Measurements from ENCODE around the gene CPNE7.
"Not testable (repeated sequence)": the region's sequence is repeated elsewhere in the genome, so short reads cannot be mapped to it uniquely, and the experiment has no call there.

The CPNE7 gene

DNA sequence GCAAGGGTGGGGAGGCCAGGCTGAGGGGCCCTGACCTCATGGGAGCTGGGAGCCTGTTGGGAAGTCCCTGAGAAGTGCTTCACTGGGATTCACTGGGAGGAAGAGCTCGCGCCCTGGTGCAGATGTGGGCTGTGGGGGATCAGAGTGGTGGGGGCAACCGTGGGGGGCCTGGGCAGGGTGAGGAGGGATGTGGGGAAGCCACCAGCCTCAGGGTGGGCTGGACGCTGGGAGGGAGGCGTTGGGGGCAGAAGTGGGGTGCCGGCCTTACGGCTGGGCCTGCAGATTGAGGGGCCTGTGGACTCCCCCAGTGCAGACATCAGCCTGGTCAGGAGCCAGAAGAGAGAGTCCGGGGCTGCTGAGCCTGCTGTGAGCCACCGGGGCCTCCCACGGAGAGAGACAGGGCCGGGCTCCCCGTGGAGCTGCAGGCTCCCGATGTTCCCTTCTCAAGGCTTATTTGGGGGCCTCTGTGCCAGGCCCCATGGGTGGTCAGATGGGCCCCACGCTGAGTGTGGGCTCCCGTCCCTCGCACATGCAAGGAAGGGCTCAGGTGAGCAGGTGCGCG lies 45.7 kb downstream of the CPNE7 start:
- no peak for DNase-seq

DNA sequence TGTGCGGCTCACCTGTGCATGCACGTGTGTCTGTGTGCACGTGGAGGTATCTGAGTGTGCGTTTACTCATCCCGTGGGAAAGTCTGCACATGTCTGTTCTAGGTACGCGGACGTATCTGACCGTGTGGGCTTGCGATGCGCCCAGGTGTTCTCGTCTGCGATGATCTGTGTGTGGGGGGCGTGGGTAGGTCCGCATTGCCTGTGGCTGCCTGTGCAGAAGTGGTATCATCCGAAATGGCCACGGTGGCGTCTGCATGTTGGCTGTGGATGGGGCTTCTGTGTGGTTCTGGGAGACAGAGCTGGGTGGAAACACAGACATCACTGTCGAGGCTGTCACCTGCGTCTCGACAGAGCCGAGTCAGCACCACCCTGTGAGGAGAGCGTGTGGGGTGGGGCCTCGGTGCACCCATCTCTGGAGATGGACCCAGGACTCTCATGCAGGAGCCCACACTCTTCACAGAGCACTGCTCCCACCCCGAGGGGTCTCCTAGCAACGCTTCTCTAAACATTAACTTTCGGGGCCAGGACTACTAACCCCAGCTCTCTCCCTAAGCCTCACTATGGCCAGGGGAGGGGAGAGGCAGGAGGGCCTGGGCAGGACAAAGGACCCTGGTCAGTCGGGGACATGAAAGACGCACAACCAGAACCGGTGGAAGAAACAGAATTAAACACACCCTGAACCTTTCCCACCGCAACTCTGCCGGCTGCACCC lies 46.3 kb downstream of the CPNE7 start:
- DNase-seq: no peak

DNA sequence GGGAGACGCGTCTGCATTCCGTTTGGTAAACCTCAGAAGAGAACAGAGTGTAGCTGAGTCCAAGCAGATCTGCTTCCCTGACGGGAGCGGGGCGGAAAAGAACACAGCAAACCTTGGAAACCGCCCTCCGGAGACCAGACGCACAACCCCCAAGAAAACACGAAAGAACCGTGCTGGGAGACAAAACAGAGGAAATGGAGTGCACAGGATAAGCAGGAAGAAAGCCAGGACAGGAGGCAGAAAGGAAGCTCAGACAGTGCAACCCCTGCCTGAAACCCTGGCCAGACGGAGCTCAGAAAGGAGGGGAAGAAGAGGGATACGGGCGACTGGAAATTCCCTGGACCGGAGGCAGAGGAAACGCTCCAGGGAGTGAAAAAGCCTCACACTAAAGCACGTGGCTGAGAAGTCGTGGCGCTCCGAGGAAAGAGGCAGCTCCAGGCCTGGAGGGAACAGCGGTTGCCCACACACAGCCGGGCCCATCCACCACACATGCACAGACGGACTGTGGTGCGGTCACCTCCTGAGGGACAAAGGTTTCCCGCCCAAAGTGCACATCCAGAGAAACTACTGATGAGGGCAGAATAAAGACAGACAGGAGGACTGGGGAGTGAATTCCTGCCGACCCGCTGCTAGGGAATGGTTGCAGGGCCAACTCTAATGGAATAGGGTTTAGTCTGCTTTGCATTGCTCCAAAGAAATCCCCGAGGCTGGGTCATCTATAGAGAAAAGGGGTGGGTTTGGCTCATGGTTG lies 48.1 kb downstream of the CPNE7 start:
- no peak for DNase-seq

GRCh38 chr16:89624777-89625761 lies 49.5 kb downstream of the CPNE7 start:
- DNase-seq: no peak

- DNase-seq: no peak
Observed at GRCh38 chr16:89629827-89630610, 54.5 kb downstream of the CPNE7 start.

- no peak for DNase-seq
Observed at GRCh38 chr16:89633064-89633631, 57.6 kb downstream of the CPNE7 start.

DNA sequence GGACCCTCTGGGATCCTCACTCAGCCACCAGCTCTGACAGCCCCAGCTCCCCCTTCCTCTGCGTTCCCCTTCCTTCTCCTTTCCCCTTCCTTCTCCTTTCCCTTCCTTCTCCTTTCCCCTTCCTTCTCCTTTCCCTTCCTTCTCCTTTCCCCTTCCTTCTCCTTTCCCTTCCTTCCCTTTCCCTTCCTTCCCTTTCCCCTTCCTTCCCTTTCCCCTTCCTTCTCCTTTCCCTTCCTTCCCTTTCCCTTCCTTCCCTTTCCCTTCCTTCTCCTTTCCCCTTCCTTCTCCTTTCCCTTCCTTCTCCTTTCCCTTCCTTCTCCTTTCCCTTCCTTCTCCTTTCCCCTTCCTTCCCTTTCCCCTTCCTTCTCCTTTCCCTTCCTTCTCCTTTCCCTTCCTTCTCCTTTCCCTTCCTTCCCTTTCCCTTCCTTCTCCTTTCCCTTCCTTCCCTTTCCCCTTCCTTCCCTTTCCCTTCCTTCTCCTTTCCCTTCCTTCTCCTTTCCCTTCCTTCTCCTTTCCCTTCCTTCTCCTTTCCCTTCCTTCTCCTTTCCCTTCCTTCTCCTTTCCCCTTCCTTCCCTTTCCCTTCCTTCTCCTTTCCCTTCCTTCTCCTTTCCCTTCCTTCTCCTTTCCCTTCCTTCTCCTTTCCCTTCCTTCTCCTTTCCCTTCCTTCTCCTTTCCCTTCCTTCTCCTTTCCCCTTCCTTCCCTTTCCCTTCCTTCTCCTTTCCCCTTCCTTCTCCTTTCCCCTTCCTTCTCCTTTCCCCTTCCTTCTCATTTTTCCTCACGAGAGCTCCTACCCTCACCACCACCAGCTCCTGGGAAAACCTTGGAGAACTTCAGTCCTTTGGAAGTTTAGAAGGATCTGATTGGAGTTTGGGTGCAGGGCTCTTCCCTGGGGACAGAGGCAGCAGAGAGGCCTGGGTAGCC lies 59.2 kb downstream of the CPNE7 start:
- not testable (repeated sequence) for DNase-seq

DNA sequence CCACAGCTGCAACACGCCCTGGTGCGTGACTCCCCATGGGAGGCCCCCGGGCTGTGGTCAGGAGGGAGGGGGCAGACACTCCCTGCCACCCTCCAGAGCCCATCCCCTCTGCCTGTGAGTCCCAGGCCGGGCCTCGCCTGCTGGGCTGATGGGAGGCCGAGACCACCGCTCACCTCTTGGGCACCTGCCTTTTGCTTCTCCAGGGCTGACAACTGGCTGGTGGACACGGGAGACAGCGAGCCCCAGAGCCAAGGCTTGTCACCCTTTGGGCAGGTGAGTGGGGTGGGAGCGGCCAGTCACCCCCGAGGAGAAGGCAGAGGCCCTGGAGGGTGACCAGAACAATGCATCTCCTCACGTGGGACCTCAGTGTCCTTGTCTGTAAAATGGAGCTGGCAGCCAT lies 61.1 kb downstream of the CPNE7 start:
- DNase-seq: no peak

- no peak for DNase-seq
Observed at GRCh38 chr16:89637379-89637778, 61.8 kb downstream of the CPNE7 start.

DNA sequence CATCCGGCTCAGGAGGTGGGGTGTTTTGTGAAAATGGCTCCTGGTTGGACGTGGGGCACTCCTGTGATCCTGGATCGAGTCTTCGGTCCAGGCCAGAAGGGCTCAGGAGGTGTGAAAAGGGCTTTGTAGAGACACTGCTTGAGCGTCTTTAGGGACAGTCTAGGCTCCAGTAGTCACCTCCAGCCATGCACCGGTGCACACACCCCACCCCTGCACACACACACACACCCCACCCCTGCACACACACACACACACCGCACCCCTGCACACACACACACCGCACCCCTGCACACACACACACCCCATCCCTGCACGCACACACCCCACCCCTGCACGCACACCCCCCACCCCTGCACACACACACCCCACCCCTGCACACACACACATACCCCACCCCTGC lies 62.9 kb downstream of the CPNE7 start:
- no peak for DNase-seq

GRCh38 chr16:89639385-89639784 lies 63.8 kb downstream of the CPNE7 start:
- DNase-seq: no peak

- no peak for DNase-seq
Observed at GRCh38 chr16:89641458-89642119, 66.0 kb downstream of the CPNE7 start.

GRCh38 chr16:89642574-89642973 lies 67.0 kb downstream of the CPNE7 start:
- no peak for DNase-seq

- no peak for DNase-seq
Observed at GRCh38 chr16:89643769-89644300, 68.3 kb downstream of the CPNE7 start.

- DNase-seq: no peak
Observed at GRCh38 chr16:89645122-89645521, 69.6 kb downstream of the CPNE7 start.

GRCh38 chr16:89646270-89646669 lies 70.7 kb downstream of the CPNE7 start:
- no peak for DNase-seq
